Brain microvascular endothelial cell (primary cell): ENCODE results near the gene CNDP2.

Experiments used
- DNase-seq: peaks from one replicate; pipeline ENCODE4 v3.0.0-alpha.2; 2020
- H3K27ac ChIP-seq: fragments of 250-450 bp; sonication (Bioruptor Pico); 2 replicates; pipeline ENCODE4 v1.5.1; 2020; ENCODE audit warnings: mild to moderate bottlenecking, moderate library complexity
- H3K27me3 ChIP-seq: fragments of 250-450 bp; sonication (Bioruptor Pico); replicated peaks from 2 replicates; pipeline ENCODE4 v1.5.1; 2020; ENCODE audit warnings: mild to moderate bottlenecking
- H3K36me3 ChIP-seq: fragments of 250-450 bp; sonication (Bioruptor Pico); replicated peaks from 2 replicates; pipeline ENCODE4 v1.5.1; 2020; ENCODE audit warnings: mild to moderate bottlenecking
- H3K4me3 ChIP-seq: 2 replicates; pipeline ENCODE4 v1.5.1; 2011; ENCODE audit warnings: low read depth, mild to moderate bottlenecking, control low read depth, low read length, moderate library complexity
- CTCF ChIP-seq: IDR thresholded peaks from 2 replicates; pipeline ENCODE4 v1.5.1; 2011; ENCODE audit warnings: low read depth, mild to moderate bottlenecking, moderate library complexity, low read length, control low read depth, inconsistent platforms; ENCODE audit errors: missing control alignments
- in situ Hi-C: cut with HindIII; loops from 2 replicates; pipeline ENCODE4 v1.10.0; 2017; ENCODE audit warnings: low sequenced_read_pairs, low pct_ligation_motif_present

The CNDP2 gene

DNA sequence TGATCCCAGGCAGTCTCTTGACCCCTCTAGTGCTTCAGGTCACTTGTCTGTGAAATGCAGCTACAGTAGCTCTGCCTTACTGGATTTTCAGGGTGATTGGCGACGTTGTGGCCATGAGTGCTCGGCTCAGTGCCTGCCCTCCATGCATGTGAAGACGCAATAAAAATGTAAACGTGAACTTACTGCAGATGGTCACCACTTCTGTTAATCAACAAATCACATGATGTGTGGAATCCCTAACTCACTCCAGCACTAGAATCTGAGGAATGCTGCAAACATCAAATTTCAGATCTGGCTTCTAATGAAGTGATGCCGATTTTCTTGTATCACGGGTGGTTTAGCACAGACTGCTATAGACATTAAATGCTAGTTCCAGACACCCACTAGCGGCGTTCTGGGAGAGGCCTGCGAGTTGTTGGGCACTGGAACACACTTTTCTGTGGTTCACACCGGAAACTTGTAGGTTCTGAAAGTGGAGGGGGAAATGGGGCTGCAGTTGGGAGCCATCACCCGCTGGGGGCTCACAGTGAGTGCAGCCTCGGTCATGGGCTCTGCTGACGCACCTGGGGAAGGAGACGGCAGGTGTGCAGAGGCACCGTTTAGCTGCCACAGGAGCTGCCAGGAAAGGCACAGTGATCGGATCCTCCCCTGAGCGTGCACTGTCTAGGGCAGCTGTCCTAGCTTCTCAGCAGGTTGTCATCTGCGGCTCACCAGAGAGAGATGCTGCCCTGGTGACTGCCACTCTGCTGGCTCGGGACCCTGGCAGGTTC, 44.7 kb downstream of the CNDP2 start:
- DNase-seq: no peak

GRCh38 chr18:74541703-74542555, 45.8 kb downstream of the CNDP2 start:
- no peak overlapping the region for H3K4me3 ChIP-seq
- no peaks in the 10 kb centered on the region for H3K36me3 ChIP-seq
- H3K27ac ChIP-seq: no peak overlapping the region
- in situ Hi-C loops: no loop called here
- no peaks in the 10 kb centered on the region for H3K27me3 ChIP-seq
- no peak for DNase-seq
- TF ChIP-seq CTCF: no peak

More for the DNA sequence above, 44.7 kb downstream of the CNDP2 start:
- TF ChIP-seq CTCF: no peak
- no peaks in the 10 kb centered on the region for H3K27me3 ChIP-seq
- H3K36me3 ChIP-seq: no peaks in the 10 kb centered on the region
- no peak overlapping the region for H3K4me3 ChIP-seq
- no peak overlapping the region for H3K27ac ChIP-seq
- in situ Hi-C loops: no loop called here

DNA sequence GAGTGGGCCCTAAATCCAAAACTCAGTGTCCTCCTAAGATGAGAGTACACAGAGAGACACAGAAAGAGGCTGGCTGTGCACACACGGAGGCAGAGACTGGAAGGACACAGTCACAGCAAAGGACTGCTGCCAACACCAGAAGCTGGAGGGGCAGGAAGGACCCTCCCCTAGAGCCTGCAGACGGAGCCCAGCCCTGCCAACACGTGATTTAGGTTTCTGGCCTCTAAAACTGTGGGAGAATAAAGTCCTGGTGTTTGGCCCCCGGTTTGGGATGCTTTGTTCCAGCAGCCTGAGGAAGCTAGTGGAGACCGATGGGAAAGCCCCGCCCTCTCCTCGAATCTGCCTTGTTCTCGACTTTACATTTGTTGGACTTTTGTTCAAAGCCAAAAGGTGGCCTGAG, 48.7 kb downstream of the CNDP2 start:
- H3K36me3 ChIP-seq: no peaks in the 10 kb centered on the region
- H3K27ac ChIP-seq: no peak overlapping the region
- TF ChIP-seq CTCF: no peak
- H3K27me3 ChIP-seq: no peaks in the 10 kb centered on the region
- in situ Hi-C loops: no loop called here
- no peak for DNase-seq
- H3K4me3 ChIP-seq: no peak overlapping the region

DNA sequence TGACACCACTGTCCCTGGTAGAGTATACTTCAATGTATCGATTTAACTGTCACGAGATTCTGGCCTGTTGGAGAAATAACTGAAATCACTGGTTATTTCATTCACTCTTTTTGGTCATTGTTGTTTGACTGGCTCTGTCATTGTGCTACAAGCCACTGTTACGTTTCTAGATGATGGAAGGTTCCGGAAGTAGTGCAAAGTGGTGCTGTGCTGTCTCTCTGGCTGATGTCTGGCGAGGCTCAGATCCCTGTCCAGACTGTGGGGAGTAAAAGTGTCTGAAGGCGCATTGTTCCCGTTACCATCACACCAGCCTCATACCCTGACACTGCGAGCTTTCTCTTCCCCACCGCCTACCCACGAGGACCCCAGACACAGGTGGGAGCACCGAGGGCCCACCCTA, 49.8 kb downstream of the CNDP2 start:
- TF ChIP-seq CTCF: no peak
- no peak for DNase-seq
- no peaks in the 10 kb centered on the region for H3K27me3 ChIP-seq
- in situ Hi-C loops: no loop called here
- no peak overlapping the region for H3K4me3 ChIP-seq
- no peak overlapping the region for H3K27ac ChIP-seq
- no peaks in the 10 kb centered on the region for H3K36me3 ChIP-seq

DNA sequence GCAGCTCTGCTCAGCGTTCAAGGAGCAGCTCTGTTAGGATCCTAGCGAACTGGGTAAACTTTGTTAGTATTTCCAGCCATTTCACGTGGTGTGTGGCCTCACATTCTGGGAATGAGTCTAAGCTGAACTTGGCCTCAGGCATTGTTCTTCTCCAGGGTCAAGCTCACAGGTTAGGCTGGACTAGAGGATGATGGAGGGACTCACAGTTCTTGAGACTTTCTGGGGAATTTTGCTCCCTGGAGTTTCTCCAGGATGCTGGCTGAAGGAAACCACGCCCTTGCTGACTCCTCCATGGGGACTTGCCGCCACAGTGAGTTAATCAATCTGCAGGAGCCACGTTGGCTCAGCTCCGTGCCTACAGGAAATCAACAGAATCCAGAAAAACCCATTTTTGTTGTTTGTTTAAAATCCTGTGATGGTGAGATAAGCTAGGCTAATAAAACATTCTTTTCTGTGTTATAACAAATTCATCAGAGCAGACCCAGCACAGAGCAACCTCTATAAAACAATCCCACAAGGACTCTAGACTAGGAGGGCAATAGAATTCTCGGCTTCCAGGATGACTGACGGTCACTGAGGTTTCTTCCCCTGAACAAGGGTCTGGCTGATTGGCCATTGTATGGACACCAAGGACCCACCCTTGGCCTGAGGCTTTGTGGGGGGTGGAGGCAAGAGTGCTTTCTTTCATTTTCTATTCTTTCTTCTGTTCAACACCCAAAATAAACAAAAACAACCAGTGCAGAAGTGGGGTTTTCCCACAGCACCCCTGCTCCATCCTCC, 50.8 kb downstream of the CNDP2 start:
- Histone ChIP-seq H3K27me3 (no peaks in the 10 kb centered on the region), H3K36me3 (no peaks in the 10 kb centered on the region), H3K4me3 (no peak overlapping the region), H3K27ac (no peak overlapping the region)
- no peak for TF ChIP-seq CTCF
- in situ Hi-C loops: no loop called here
- DNase-seq: no peak
